Colonic mucosa (tissue), 4 donors: ENCODE results near the gene VPS8. TPM values are rescaled to one million over a fixed set of nuclear protein-coding genes. Genes with fewer than 3 reads are reported as not detected.

Experiments
- DNase-seq: peaks from one replicate; pipeline ENCODE4 v3.0.0-alpha.2; 2020
- H3K27ac ChIP-seq: fragments of 200-600 bp; one replicate; pipeline ENCODE4 v1.8.0; 2021
- H3K27me3 ChIP-seq: fragments of 200-600 bp; one replicate; pipeline ENCODE4 v1.8.0; 2021
- H3K36me3 ChIP-seq: fragments of 200-600 bp; one replicate; pipeline ENCODE4 v1.8.0; 2021
- H3K4me1 ChIP-seq: fragments of 200-600 bp; one replicate; pipeline ENCODE4 v1.8.0; 2021; ENCODE audit warnings: mild to moderate bottlenecking
- H3K4me3 ChIP-seq: fragments of 200-600 bp; one replicate; pipeline ENCODE4 v1.8.0; 2021
- H3K9ac ChIP-seq, 2 donors: one replicate each; pipeline ENCODE4 v1.7.0; 2013; ENCODE audit warnings: control low read depth in 2 of 2, low read depth in 2 of 2, low read length in 2 of 2
- H3K9me3 ChIP-seq: fragments of 200-600 bp; one replicate; pipeline ENCODE4 v1.8.0; 2021
- CTCF ChIP-seq: fragments of 200-600 bp; IDR thresholded peaks from one replicate; pipeline ENCODE4 v1.8.0; 2022; ENCODE audit warnings: antibody characterized with exemption, mild to moderate bottlenecking
- intact Hi-C: fragments of 100-400 bp; cut with DNase I; formaldehyde crosslinking; loops from one replicate; pipeline ENCODE4 v1.14.1; 2022
- total RNA-seq, 2 donors: library from RNA; stranded (reverse); fragmentation: NEBNext Ultra II Directional in 1 of 2; extraction: Animal tissue kit (Norgen Biotek cat#: 25700) in 1 of 2; gene quantifications; one replicate each; pipeline ENCODE4 v1.2.1, GENCODE V29; 2021
- donor health status: healthy.
- donor health status: DM: no; HTN: no; CAD: no.
- donor health status: DM: no; HTN: no; CAD: no.

VPS8 gene
- total RNA-seq, 2 donors from 2014 or later, result 43.7 to 54.8 TPM

GRCh38 chr3:184766555-184767261 lies 45.3 kb upstream of the VPS8 start:
- DNase-seq, result no peak
- no peak overlapping the region for H3K4me3 ChIP-seq
- no peaks in the 10 kb centered on the region for H3K4me1 ChIP-seq
- H3K27ac ChIP-seq, result no peak overlapping the region
- H3K27me3 ChIP-seq, result no peaks in the 10 kb centered on the region
- no peak overlapping the region for H3K9ac ChIP-seq
- no peaks in the 10 kb centered on the region for H3K36me3 ChIP-seq
- intact Hi-C loops, result no loop called here
- TF ChIP-seq CTCF, result no peak
- no peaks in the 10 kb centered on the region for H3K9me3 ChIP-seq

GRCh38 chr3:184767377-184767776 lies 44.6 kb upstream of the VPS8 start:
- no peak for DNase-seq
- Histone ChIP-seq H3K9ac (no peak overlapping the region), H3K4me3 (no peak overlapping the region), H3K9me3 (no peaks in the 10 kb centered on the region), H3K4me1 (no peaks in the 10 kb centered on the region), H3K36me3 (no peaks in the 10 kb centered on the region), H3K27me3 (no peaks in the 10 kb centered on the region), H3K27ac (no peak overlapping the region)
- intact Hi-C loops, result no loop called here
- TF ChIP-seq CTCF, result no peak

GRCh38 chr3:184769382-184770170 lies 42.4 kb upstream of the VPS8 start:
- H3K9me3 ChIP-seq, result no peaks in the 10 kb centered on the region
- intact Hi-C loops, result no loop called here
- no peak overlapping the region for H3K4me3 ChIP-seq
- no peak overlapping the region for H3K9ac ChIP-seq
- H3K27ac ChIP-seq, result no peak overlapping the region
- no peak for TF ChIP-seq CTCF
- no peaks in the 10 kb centered on the region for H3K36me3 ChIP-seq
- no peaks in the 10 kb centered on the region for H3K4me1 ChIP-seq
- no peaks in the 10 kb centered on the region for H3K27me3 ChIP-seq
- no peak for DNase-seq

DNA sequence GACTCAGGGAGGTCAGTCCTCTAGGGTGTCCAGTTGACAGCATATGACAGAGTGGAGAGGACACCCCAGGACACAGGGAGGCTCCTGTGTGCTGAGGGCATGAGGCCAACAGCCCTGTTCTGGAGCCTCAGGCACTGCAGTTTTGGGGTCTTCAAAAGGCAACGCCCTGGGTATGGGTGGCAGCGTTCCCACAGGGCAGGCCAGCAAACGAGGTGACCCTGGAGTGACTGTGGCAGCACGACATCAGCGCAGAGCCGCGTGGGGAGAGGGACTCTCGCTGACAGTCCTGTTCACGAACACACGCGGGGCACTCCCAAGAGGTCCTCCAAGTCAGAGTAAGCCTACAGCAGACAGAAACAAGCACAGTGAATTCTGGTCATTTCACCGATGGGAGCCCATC lies 41.4 kb upstream of the VPS8 start:
- DNase-seq, result no peak
- Histone ChIP-seq H3K9ac (peak overlapping the region in 1 of 2 donors; percentile 37), H3K27me3 (no peaks in the 10 kb centered on the region), H3K9me3 (no peaks in the 10 kb centered on the region), H3K4me3 (no peak overlapping the region), H3K36me3 (no peaks in the 10 kb centered on the region), H3K4me1 (no peaks in the 10 kb centered on the region), H3K27ac (no peak overlapping the region)
- no peak for TF ChIP-seq CTCF
- intact Hi-C loops, result no loop called here

DNA sequence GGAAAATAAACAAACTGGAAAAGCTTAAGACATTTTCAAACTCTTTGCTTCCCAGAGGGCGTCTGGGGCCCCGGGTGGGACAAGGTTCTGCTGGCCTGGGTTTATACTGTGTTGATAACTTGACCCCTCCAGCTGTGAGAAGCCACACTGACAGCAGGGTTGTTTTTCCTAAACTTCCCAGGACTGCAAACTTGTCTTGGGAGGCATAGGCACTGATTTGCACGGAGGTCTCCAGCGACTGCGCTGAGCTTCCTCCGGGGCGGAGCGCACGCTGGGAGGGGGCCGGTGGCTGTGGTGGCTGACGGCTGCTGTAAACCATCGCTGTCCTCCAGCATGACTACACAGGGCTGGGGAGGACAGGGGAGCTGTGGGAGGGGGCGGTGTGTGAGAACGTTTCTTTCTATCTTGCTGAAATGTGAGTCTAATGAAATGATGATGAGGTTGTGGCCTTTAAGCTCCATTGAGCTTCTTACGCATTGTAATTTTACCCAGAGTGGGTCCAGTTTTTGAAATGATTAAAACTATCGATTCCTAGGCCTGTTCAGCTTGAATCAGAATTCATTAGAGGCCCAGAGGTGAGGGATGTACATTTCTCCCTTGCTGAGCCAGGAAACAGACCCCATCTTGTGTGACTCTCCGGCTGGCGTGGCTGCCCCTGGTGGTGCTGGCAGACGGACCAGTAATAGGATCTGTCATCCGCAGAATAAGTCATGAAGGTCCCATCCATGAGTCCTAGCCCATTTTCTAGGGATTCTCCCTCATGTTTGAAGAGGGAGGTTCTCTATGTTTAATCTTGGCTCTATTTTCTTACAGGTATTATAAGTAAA lies 40.5 kb upstream of the VPS8 start:
- TF ChIP-seq CTCF, result no peak
- no peaks in the 10 kb centered on the region for H3K4me1 ChIP-seq
- no peaks in the 10 kb centered on the region for H3K36me3 ChIP-seq
- H3K27me3 ChIP-seq, result no peaks in the 10 kb centered on the region
- no peaks in the 10 kb centered on the region for H3K9me3 ChIP-seq
- no peak for DNase-seq
- intact Hi-C loops, result no loop called here
- no peak overlapping the region for H3K9ac ChIP-seq
- H3K4me3 ChIP-seq, result no peak overlapping the region
- no peak overlapping the region for H3K27ac ChIP-seq
